Lower lobe of right lung (tissue), 2 donors: ENCODE measurements around the gene ASPDH. TPM values are rescaled to one million over a fixed set of nuclear protein-coding genes. Genes with fewer than 3 reads are reported as not detected.

Source experiments
- ATAC-seq, 2 donors: fragments of 200-7000 bp; cut with Tn5 transposase; one replicate each; pipeline ENCODE4 v1.9.1; 2020 to 2022; ENCODE audit warnings: mild to moderate bottlenecking in 2 of 2, moderate library complexity in 2 of 2
- DNase-seq: peaks from one replicate; pipeline ENCODE4 v3.0.0-alpha.2; 2020
- H3K27ac ChIP-seq: fragments of 200-600 bp; one replicate; pipeline ENCODE4 v1.8.0; 2022
- H3K27me3 ChIP-seq: fragments of 200-600 bp; one replicate; pipeline ENCODE4 v1.8.0; 2022; ENCODE audit warnings: low read depth
- H3K36me3 ChIP-seq: fragments of 200-600 bp; one replicate; pipeline ENCODE4 v1.8.0; 2022; ENCODE audit warnings: mild to moderate bottlenecking
- H3K4me1 ChIP-seq: fragments of 200-600 bp; one replicate; pipeline ENCODE4 v1.8.0; 2022
- H3K4me3 ChIP-seq: fragments of 200-600 bp; one replicate; pipeline ENCODE4 v1.8.0; 2022; ENCODE audit warnings: mild to moderate bottlenecking
- H3K9me3 ChIP-seq: fragments of 200-600 bp; one replicate; pipeline ENCODE4 v1.8.0; 2022
- CTCF ChIP-seq: fragments of 200-600 bp; IDR thresholded peaks from one replicate; pipeline ENCODE4 v1.8.0; 2022; ENCODE audit warnings: antibody characterized with exemption, mild to moderate bottlenecking
- intact Hi-C: fragments of 100-400 bp; cut with DNase I; formaldehyde crosslinking; loops from one replicate; pipeline ENCODE4 v1.11.0; 2022
- total RNA-seq: library from RNA; stranded (reverse); fragmentation: NEBNext Ultra II Directional; extraction: Animal tissue kit (Norgen Biotek cat#: 25700); gene quantifications from one replicate; pipeline ENCODE4 v1.2.1, GENCODE V29; 2021
- donor health status: DM: no; HTN: yes; CAD: no; lungs with severe emphysema.

ASPDH gene
- total RNA-seq, 1 donor from 2014 or later = not detected

- intact Hi-C loops = no loop called here
- peaks cover 65% of the 10 kb centered on the region for H3K27me3 ChIP-seq
Measured at GRCh38 chr19:50558039-50558438, 44.3 kb upstream of the ASPDH start.

GRCh38 chr19:50557009-50557613 lies 43.4 kb upstream of the ASPDH start:
- TF ChIP-seq CTCF = no peak
- intact Hi-C loops = no loop called here
- no peak overlapping the region for H3K27ac ChIP-seq
- no peak for DNase-seq
- no peak for ATAC-seq
- no peaks in the 10 kb centered on the region for H3K36me3 ChIP-seq
- H3K27me3 ChIP-seq = peaks cover 62% of the 10 kb centered on the region
- no peaks in the 10 kb centered on the region for H3K9me3 ChIP-seq
- peaks cover 6% of the 10 kb centered on the region for H3K4me1 ChIP-seq
- H3K4me3 ChIP-seq = peak overlapping the region; percentile 51

More at GRCh38 chr19:50558039-50558438, 44.3 kb upstream of the ASPDH start:
- no peak for TF ChIP-seq CTCF
- Histone ChIP-seq H3K9me3 (no peaks in the 10 kb centered on the region), H3K4me1 (peaks cover 6% of the 10 kb centered on the region), H3K27ac (no peak overlapping the region), H3K36me3 (no peaks in the 10 kb centered on the region), H3K4me3 (no peak overlapping the region)
- DNase-seq = no peak
- no peak for ATAC-seq

GRCh38 chr19:50556282-50557008 lies 42.7 kb upstream of the ASPDH start:
- Histone ChIP-seq H3K9me3 (no peaks in the 10 kb centered on the region), H3K4me1 (peaks cover 6% of the 10 kb centered on the region), H3K27ac (no peak overlapping the region), H3K27me3 (peaks cover 61% of the 10 kb centered on the region), H3K36me3 (no peaks in the 10 kb centered on the region), H3K4me3 (peak overlapping the region; percentile 51)
- peak; percentile 71 for TF ChIP-seq CTCF
- peak; percentile 76 to 78 for ATAC-seq
- intact Hi-C loops = no loop called here
- DNase-seq = peak; percentile 81

GRCh38 chr19:50555450-50556281 lies 42.0 kb upstream of the ASPDH start:
- Histone ChIP-seq H3K27me3 (peaks cover 65% of the 10 kb centered on the region), H3K36me3 (no peaks in the 10 kb centered on the region), H3K4me1 (peaks cover 6% of the 10 kb centered on the region), H3K27ac (no peak overlapping the region), H3K4me3 (peak overlapping the region; percentile 51), H3K9me3 (no peaks in the 10 kb centered on the region)
- DNase-seq (no peak), ATAC-seq (no peak)
- no peak for TF ChIP-seq CTCF
- intact Hi-C loops = no loop called here

GRCh38 chr19:50555033-50555432 lies 41.3 kb upstream of the ASPDH start:
- Histone ChIP-seq H3K27me3 (peaks cover 68% of the 10 kb centered on the region), H3K36me3 (no peaks in the 10 kb centered on the region), H3K4me3 (no peak overlapping the region), H3K9me3 (no peaks in the 10 kb centered on the region), H3K27ac (no peak overlapping the region), H3K4me1 (peaks cover 6% of the 10 kb centered on the region)
- no peak for TF ChIP-seq CTCF
- DNase-seq (no peak), ATAC-seq (no peak)
- intact Hi-C loops = no loop called here
